22Rv1 (cell line): Measurements from ENCODE around the gene RNF138.

ENCODE experiments used
- H3K27ac ChIP-seq: fragments of 450-650 bp; 2 replicates; pipeline ENCODE4 v1.5.1; 2017
- CTCF ChIP-seq: fragments of 450-650 bp; IDR thresholded peaks from 2 replicates; pipeline ENCODE4 v1.5.1; 2017; ENCODE audit warnings: mild to moderate bottlenecking
- ZFX ChIP-seq: fragments of 450-650 bp; IDR thresholded peaks from 2 replicates; pipeline ENCODE4 v1.6.1; 2017; ENCODE audit warnings: antibody characterized with exemption, borderline replicate concordance

RNF138 gene

GRCh38 chr18:32060026-32060425 lies 31.6 kb upstream of the RNF138 start:
- no peak overlapping the region for H3K27ac ChIP-seq
- no peak for TF ChIP-seq ZFX
- no peak for TF ChIP-seq CTCF

GRCh38 chr18:32067375-32068167 lies 24.1 kb upstream of the RNF138 start:
- H3K27ac ChIP-seq = no peak overlapping the region
- TF ChIP-seq ZFX (no peak), CTCF (no peak)

- TF ChIP-seq ZFX = no peak
- peak; percentile 54 for TF ChIP-seq CTCF
Measured at GRCh38 chr18:32072321-32072720, 19.4 kb upstream of the RNF138 start.

GRCh38 chr18:32074206-32074605 lies 17.5 kb upstream of the RNF138 start:
- H3K27ac ChIP-seq = no peak overlapping the region
- no peak for TF ChIP-seq ZFX
- TF ChIP-seq CTCF = no peak

More at GRCh38 chr18:32072321-32072720, 19.4 kb upstream of the RNF138 start:
- H3K27ac ChIP-seq = no peak overlapping the region

GRCh38 chr18:32078845-32079244 lies 12.8 kb upstream of the RNF138 start:
- TF ChIP-seq ZFX (no peak), CTCF (no peak)
- H3K27ac ChIP-seq = no peak overlapping the region

- TF ChIP-seq CTCF = no peak
- no peak overlapping the region for H3K27ac ChIP-seq
Measured at GRCh38 chr18:32081881-32082280, 9.8 kb upstream of the RNF138 start.

GRCh38 chr18:32083781-32084180 lies 7.9 kb upstream of the RNF138 start:
- no peak for TF ChIP-seq CTCF
- no peak for TF ChIP-seq ZFX
- H3K27ac ChIP-seq = no peak overlapping the region
